Ishikawa (cell line): ENCODE data around the gene IL26.

ENCODE experiments used
- CEBPB ChIP-seq: IDR thresholded peaks from 2 replicates; pipeline ENCODE4 v1.6.1; 2012
- CREB1 ChIP-seq: IDR thresholded peaks from 2 replicates; pipeline ENCODE4 v1.6.1; 2012; ENCODE audit warnings: low read depth
- EGR1 ChIP-seq: IDR thresholded peaks from 2 replicates; pipeline ENCODE4 v1.6.1; 2012
- EP300 ChIP-seq: IDR thresholded peaks from 2 replicates; pipeline ENCODE4 v1.6.1; 2012; ENCODE audit warnings: borderline replicate concordance
- FOXM1 ChIP-seq: IDR thresholded peaks from 2 replicates; pipeline ENCODE4 v1.6.1; 2012; ENCODE audit warnings: low read depth, borderline replicate concordance
- MAX ChIP-seq: IDR thresholded peaks from 2 replicates; pipeline ENCODE4 v1.6.1; 2012
- NFIC ChIP-seq: IDR thresholded peaks from 2 replicates; pipeline ENCODE4 v1.6.1; 2012
- RAD21 ChIP-seq: IDR thresholded peaks from 2 replicates; pipeline ENCODE4 v1.6.1; 2012; ENCODE audit warnings: low read depth
- REST ChIP-seq: IDR thresholded peaks from 2 replicates; pipeline ENCODE4 v1.6.1; 2012; ENCODE audit warnings: low read depth, mild to moderate bottlenecking
- TAF1 ChIP-seq: IDR thresholded peaks from 2 replicates; pipeline ENCODE4 v1.6.1; 2012; ENCODE audit warnings: low read depth, mild to moderate bottlenecking
- TEAD4 ChIP-seq: IDR thresholded peaks from 2 replicates; pipeline ENCODE4 v1.6.1; 2012
- YY1 ChIP-seq: IDR thresholded peaks from 2 replicates; pipeline ENCODE4 v1.6.1; 2012; ENCODE audit warnings: low read depth
- ZBTB7A ChIP-seq: IDR thresholded peaks from 2 replicates; pipeline ENCODE4 v1.6.1; 2012; ENCODE audit warnings: low read depth

- no peak for TF ChIP-seq EP300
- no peak for TF ChIP-seq TEAD4
- TF ChIP-seq CREB1 = no peak
- no peak for TF ChIP-seq ZBTB7A
- TF ChIP-seq YY1 = no peak
- no peak for TF ChIP-seq FOXM1
- no peak for TF ChIP-seq TAF1
- TF ChIP-seq REST = no peak
- TF ChIP-seq RAD21 = no peak
- TF ChIP-seq MAX = no peak
- TF ChIP-seq NFIC = no peak
- no peak for TF ChIP-seq CEBPB
- TF ChIP-seq EGR1 = no peak
Observed at GRCh38 chr12:68247785-68248184, 22.2 kb upstream of the IL26 start.
